B cell (primary cell): Measurements from ENCODE around the gene AADAT. TPM values are rescaled to one million over a fixed set of nuclear protein-coding genes. Genes with fewer than 3 reads are reported as not detected.

ENCODE experiments used
- ATAC-seq: fragments of 200-7000 bp; cut with Tn5 transposase; one replicate; pipeline ENCODE4 v1.10.0; 2021; ENCODE audit warnings: low read depth, mild to moderate bottlenecking, moderate number of reproducible peaks, moderate library complexity
- CTCF ChIA-PET: fragments of 350-600 bp; sonication (Branson Sonifier 250); formaldehyde crosslinking; loops from one replicate; lab custom pipeline; 2021; ENCODE audit warnings: antibody characterized with exemption, inconsistent platforms; lab: Charles Lee
- POLR2A ChIA-PET: fragments of 350-600 bp; sonication (Branson Sonifier 250); formaldehyde crosslinking; loops from one replicate; lab custom pipeline; 2021; ENCODE audit warnings: antibody characterized with exemption; lab: Charles Lee
- DNase-seq: peaks from one replicate; pipeline ENCODE4 v3.0.0; 2013
- H2AFZ ChIP-seq: 2 replicates; pipeline ENCODE4 v1.6.1; 2012; ENCODE audit warnings: mild to moderate bottlenecking, low read depth, low read length; ENCODE audit not compliant: insufficient read depth, poor library complexity, severe bottlenecking
- H3K27ac ChIP-seq, 2 donors: 1 replicate in 1 of 2; 2 replicates in 1 of 2; pipeline ENCODE4 v1.5.1; 2012 to 2013; ENCODE audit warnings: low read length in 2 of 2, mild to moderate bottlenecking in 2 of 2, moderate library complexity in 1 of 2
- H3K27me3 ChIP-seq, 4 experiments: fragments of 200-600 bp in 1 of 4; sonication (generic) in 1 of 4; replicated peaks in 1 of 4; 1 replicate in 2 of 4; 2 replicates in 2 of 4; pipeline versions ENCODE4 v1.6.1 to v1.7.0; 2013 to 2016; ENCODE audit warnings: low read length in 3 of 4, mild to moderate bottlenecking in 2 of 4, mixed read lengths in 1 of 4, moderate library complexity in 1 of 4; ENCODE audit not compliant: insufficient read depth in 4 of 4, control insufficient read depth in 3 of 4; ENCODE audit errors: control extremely low read depth in 1 of 4
- H3K36me3 ChIP-seq, 2 experiments: replicated peaks in 1 of 2; 1 replicate in 1 of 2; 2 replicates in 1 of 2; pipeline versions ENCODE4 v1.6.1 to v1.7.1; 2013; ENCODE audit warnings: low read length in 1 of 2; ENCODE audit not compliant: insufficient read depth in 2 of 2, control insufficient read depth in 1 of 2; ENCODE audit errors: control extremely low read depth in 1 of 2, extremely low read depth in 1 of 2
- H3K4me1 ChIP-seq, 2 donors: fragments of 200-600 bp in 1 of 2; sonication (generic) in 1 of 2; 1 replicate in 1 of 2; 2 replicates in 1 of 2; pipeline versions ENCODE4 v1.5.1 to v1.6.1; 2013 to 2017; ENCODE audit warnings: low read length in 2 of 2; ENCODE audit not compliant: control insufficient read depth in 2 of 2, insufficient read depth in 2 of 2
- H3K4me2 ChIP-seq: replicated peaks from 2 replicates; pipeline ENCODE3; 2012; ENCODE audit warnings: mild to moderate bottlenecking, low read depth, low read length; ENCODE audit not compliant: poor library complexity, severe bottlenecking
- H3K4me3 ChIP-seq, 5 experiments: fragments of 200-600 bp in 1 of 5; sonication (generic) in 1 of 5; 1 replicate in 3 of 5; 2 replicates in 2 of 5; pipeline versions ENCODE4 v1.5.1 to v1.7.0; 2011 to 2016; ENCODE audit warnings: low read length in 4 of 5, mild to moderate bottlenecking in 4 of 5, low read depth in 2 of 5, control low read depth in 1 of 5, moderate library complexity in 1 of 5; ENCODE audit not compliant: insufficient read depth in 1 of 5; ENCODE audit errors: control extremely low read depth in 1 of 5, extremely low read depth in 1 of 5
- H3K79me2 ChIP-seq: fragments of 200-600 bp; sonication (generic); one replicate; pipeline ENCODE4 v1.6.0; 2016; ENCODE audit warnings: low read length; ENCODE audit not compliant: control insufficient read depth, insufficient read depth
- H3K9ac ChIP-seq: fragments of 200-600 bp; sonication (generic); 2 replicates; pipeline ENCODE4 v1.6.1; 2017; ENCODE audit warnings: mild to moderate bottlenecking, low read length, moderate library complexity
- H3K9me3 ChIP-seq, 3 donors: one replicate each; pipeline versions ENCODE4 v1.6.1 to v1.7.1; 2013; ENCODE audit warnings: low read length in 2 of 3; ENCODE audit not compliant: control insufficient read depth in 2 of 3, insufficient read depth in 1 of 3; ENCODE audit errors: control extremely low read depth in 1 of 3
- H4K20me1 ChIP-seq: 2 replicates; pipeline ENCODE4 v1.6.0; 2012; ENCODE audit warnings: mild to moderate bottlenecking, low read length; ENCODE audit not compliant: insufficient read depth, control insufficient read depth, poor library complexity, severe bottlenecking
- H3K27ac Mint-ChIP-seq: one replicate; pipeline ENCODE4 v1.8.0; 2021; ENCODE audit warnings: mixed read lengths
- H3K27me3 Mint-ChIP-seq: one replicate; pipeline ENCODE4 v1.8.0; 2021; ENCODE audit warnings: mixed read lengths
- H3K4me1 Mint-ChIP-seq: one replicate; pipeline ENCODE4 v1.8.0; 2021; ENCODE audit warnings: mixed read lengths
- H3K4me3 Mint-ChIP-seq: one replicate; pipeline ENCODE4 v1.8.0; 2021; ENCODE audit warnings: mixed read lengths
- H3K9me3 Mint-ChIP-seq: one replicate; pipeline ENCODE4 v1.8.0; 2022; ENCODE audit warnings: mixed read lengths; ENCODE audit not compliant: insufficient read depth
- CTCF ChIP-seq: fragments of 200-600 bp; IDR thresholded peaks from one replicate; pipeline ENCODE4 v1.8.0; 2022; ENCODE audit warnings: antibody characterized with exemption, mild to moderate bottlenecking
- EZH2 ChIP-seq: IDR thresholded peaks from 2 replicates; pipeline ENCODE4 v1.6.1; 2012; ENCODE audit warnings: borderline replicate concordance, low read depth, mild to moderate bottlenecking, moderate library complexity, low read length; ENCODE audit not compliant: insufficient read depth, poor library complexity, severe bottlenecking
- WGBS: methylation state at CpG from one replicate; pipeline ENCODE4 v1.1.5; 2013; ENCODE audit warnings: missing lambda C conversion rate; ENCODE audit not compliant: insufficient coverage; 5-methylcytosine and 5-hydroxymethylcytosine counted together
- intact Hi-C: fragments of 100-400 bp; cut with micrococcal nuclease; formaldehyde crosslinking; loops from one replicate; pipeline ENCODE4 v1.10.0; 2022
- polyA plus RNA-seq: library from polyadenylated mRNA; depleted of rRNA; stranded (reverse); fragments of >200 nt; gene quantifications from 2 replicates; pipeline ENCODE4 v1.2.3, GENCODE V29; 2012
- total RNA-seq, 2 donors: library from RNA; stranded (reverse); fragments of 120-200 nt in 1 of 2; gene quantifications; 1 replicate in 1 of 2; 2 replicates in 1 of 2; pipeline versions ENCODE4 v1.2.3 to v1.2.4, GENCODE V29; 2013 to 2022

The AADAT gene
- total and polyA plus RNA-seq, 2 donors (not counting 1 experiment from before 2014, with no cell fraction given), result not detected

- H2AFZ ChIP-seq, result no peak overlapping the region
- no peak overlapping the region for H3K4me2 ChIP-seq
- no peaks in the 10 kb centered on the region for H3K9me3 ChIP-seq
- H3K36me3 ChIP-seq, result no peaks in the 10 kb centered on the region
- no peak overlapping the region for H3K4me3 ChIP-seq
- DNase-seq, result no peak
- intact Hi-C loops, result no loop called here
- H3K4me1 ChIP-seq, result no peaks in the 10 kb centered on the region
- ChIA-PET CTCF (no interaction called here), POLR2A (no interaction called here)
- no peak overlapping the region for H3K9ac ChIP-seq
- 80% methylated on average over 3 of the region's 3 CpGs for WGBS
- Mint-ChIP-seq H3K27me3 (peaks cover 13% of the 10 kb centered on the region), H3K4me1 (no peaks in the 10 kb centered on the region), H3K4me3 (no peak overlapping the region), H3K27ac (no peak overlapping the region), H3K9me3 (peaks cover 2% of the 10 kb centered on the region)
- ATAC-seq, result no peak
- no peaks in the 10 kb centered on the region for H3K79me2 ChIP-seq
- no peaks in the 10 kb centered on the region for H4K20me1 ChIP-seq
- TF ChIP-seq CTCF (no peak), EZH2 (no peak)
- no peak overlapping the region for H3K27ac ChIP-seq
- no peaks in the 10 kb centered on the region for H3K27me3 ChIP-seq
These were observed 9.3 kb downstream of the AADAT start for GRCh38 chr4:170080496-170080895.

GRCh38 chr4:170079981-170080380, 9.8 kb downstream of the AADAT start:
- intact Hi-C loops, result no loop called here
- no peak for ATAC-seq
- WGBS, result no CpG with 5 or more reads among the region's 2 CpGs

More at GRCh38 chr4:170079981-170080380, 9.8 kb downstream of the AADAT start:
- no peak for DNase-seq
- no peaks in the 10 kb centered on the region for H3K4me1 Mint-ChIP-seq
- H3K4me3 Mint-ChIP-seq, result no peak overlapping the region
- H3K9ac ChIP-seq, result no peak overlapping the region
- H3K4me1 ChIP-seq, result no peaks in the 10 kb centered on the region
- H3K9me3 Mint-ChIP-seq, result peaks cover 2% of the 10 kb centered on the region
- no peak for TF ChIP-seq EZH2
- H2AFZ ChIP-seq, result no peak overlapping the region
- peaks cover 13% of the 10 kb centered on the region for H3K27me3 Mint-ChIP-seq
- ChIA-PET POLR2A (no interaction called here), CTCF (no interaction called here)
- H3K27me3 ChIP-seq, result no peaks in the 10 kb centered on the region
- no peak overlapping the region for H3K4me3 ChIP-seq
- no peak overlapping the region for H3K4me2 ChIP-seq
- no peak overlapping the region for H3K27ac Mint-ChIP-seq
- no peaks in the 10 kb centered on the region for H3K9me3 ChIP-seq
- H4K20me1 ChIP-seq, result no peaks in the 10 kb centered on the region
- H3K27ac ChIP-seq, result no peak overlapping the region
- H3K36me3 ChIP-seq, result no peaks in the 10 kb centered on the region
- H3K79me2 ChIP-seq, result no peaks in the 10 kb centered on the region
